Stimulated activated naive CD4-positive, alpha-beta T cell (primary cell): ENCODE data around the gene ARHGAP22.

Experiments
- DNase-seq, 6 experiments: peaks; one replicate each; lab custom pipeline; 2025; lab: John Stamatoyannopoulos, UW

ARHGAP22 gene

GRCh38 chr10:48607356-48608278, 2.7 kb upstream of the ARHGAP22 start:
- DNase-seq: no peak

GRCh38 chr10:48606530-48607355, 1.9 kb upstream of the ARHGAP22 start:
- DNase-seq: no peak

DNA sequence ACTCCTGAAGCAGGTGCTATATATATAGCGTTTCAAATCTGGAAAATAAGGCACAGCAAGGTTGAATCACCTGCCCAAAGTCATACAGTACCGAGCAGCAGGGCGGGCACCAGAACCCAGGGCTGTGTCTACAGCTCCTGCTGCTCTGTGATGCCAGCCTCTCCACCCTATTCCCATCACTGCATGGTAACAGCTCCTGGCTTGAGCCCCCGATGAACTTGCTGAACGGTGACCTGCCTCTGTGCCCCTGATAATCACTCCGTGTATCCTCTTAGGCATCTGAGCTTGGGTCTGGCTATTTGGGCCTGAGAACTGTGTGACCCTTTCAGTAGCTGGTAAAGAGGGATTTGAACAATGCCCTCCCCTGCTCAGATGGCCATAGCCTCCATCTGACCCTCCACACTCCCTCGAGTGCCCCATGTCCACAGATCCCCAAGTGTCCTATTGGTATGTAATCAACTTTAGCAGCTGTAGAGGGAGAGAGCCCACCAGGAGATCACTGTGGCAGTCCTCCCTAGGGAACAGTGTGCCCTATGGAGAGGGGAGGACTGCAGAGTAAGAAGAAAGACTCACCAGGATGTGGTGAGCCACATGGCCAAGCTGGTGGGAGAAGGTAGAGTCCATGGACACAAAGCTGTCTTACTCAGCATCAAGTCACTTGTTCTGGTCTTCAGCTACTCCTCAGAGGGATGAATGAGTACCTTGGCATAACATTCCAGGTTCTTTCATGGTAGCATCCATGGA, 1.1 kb upstream of the ARHGAP22 start:
- no peak for DNase-seq

GRCh38 chr10:48604039-48604990, 558 bp downstream of the ARHGAP22 start:
- no peak for DNase-seq

GRCh38 chr10:48603421-48604038, 1.3 kb downstream of the ARHGAP22 start:
- DNase-seq: no peak

DNA sequence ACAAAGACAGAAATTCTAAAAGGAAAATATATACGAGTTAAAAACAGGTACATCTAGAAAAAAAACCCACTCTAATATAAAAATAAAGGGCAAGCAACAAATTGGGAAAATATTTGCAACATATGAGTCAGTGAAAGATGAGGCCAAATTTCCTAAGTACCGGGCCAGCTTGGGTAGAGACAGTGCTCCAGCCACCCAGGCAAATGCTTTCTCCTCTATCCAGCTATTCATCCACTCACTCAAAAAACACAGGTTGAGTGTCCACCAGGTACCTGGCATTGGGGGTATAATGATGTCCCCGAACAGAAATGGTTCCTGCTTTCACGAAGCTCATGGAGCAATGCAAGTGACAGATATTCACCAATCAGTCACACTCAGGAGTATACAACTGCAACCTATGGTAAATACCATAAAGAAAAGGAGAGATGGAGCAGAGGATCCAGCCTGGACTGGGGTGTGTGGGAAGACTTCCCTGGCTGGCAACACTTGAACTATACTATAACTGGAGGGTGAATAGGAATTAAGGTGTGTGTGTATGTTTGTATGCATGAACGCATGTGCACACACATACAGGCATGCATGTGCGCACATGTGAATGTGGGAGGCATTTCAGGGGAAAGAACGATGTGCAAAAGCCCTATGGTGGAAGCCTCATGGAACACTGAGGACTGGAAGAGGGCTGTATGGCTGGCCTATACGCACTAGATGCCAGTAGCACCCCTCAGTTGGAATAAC, 2.3 kb downstream of the ARHGAP22 start:
- DNase-seq: no peak

DNA sequence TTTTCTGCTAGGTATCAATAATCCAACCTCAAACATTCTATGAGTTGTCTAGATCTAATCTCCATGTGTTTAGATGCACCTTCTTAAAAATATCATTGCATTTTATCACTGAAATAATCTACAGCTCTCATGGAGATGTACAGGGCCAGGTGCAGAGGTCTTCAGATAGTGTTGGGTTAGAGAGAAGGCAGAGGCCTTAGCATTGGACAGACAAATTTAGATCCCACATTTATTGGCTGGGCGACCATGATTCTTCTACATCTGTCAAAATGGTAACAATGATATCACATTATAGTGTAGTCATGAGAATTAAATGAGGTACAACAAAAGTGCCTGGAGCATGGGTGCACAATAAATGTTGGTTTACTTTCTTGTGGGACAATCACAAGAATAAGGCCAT, 3.1 kb downstream of the ARHGAP22 start:
- no peak for DNase-seq

DNA sequence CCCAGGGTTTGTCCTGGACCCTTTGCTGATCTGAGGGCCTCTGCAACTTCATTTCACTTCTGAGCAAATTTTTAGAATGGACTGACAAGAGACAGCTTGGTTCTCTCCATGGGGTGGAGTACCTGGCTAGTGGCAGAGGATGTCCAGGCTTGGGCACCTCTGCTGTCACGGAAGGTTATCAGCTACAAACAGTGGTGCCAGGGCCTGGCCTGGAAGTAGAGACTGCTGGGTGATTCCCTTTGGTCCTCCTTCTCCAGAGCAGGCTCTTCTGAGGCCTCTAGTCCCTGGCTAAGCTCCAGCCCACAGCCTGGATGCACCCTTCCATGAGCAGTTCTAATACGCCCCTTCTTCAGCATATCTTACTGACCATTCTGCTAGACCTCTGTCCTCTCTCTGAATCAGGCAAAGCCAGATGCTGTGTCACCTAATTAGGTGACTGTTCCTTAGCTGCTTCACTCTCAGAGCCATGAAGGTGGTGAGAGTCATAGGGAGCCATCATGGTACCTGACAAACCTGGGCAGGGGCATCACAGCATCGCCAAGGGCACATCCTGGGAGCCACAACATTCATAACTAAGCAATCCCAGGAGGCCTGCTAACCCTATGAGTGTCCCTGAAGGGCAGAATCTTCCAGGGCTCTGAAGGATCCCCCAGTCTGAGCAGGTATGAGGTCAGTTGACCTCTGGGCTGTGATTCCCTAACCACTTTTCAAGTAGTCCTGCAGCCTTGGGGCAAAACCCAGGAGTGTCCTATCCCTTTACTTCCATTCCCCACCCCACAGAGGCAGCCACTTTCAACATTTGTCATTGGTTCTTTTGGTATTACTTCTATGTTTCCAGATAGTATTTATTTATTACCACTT, 4.0 kb downstream of the ARHGAP22 start:
- DNase-seq: no peak

- DNase-seq: no peak
Measured at GRCh38 chr10:48599830-48600134, 5.1 kb downstream of the ARHGAP22 start.

DNA sequence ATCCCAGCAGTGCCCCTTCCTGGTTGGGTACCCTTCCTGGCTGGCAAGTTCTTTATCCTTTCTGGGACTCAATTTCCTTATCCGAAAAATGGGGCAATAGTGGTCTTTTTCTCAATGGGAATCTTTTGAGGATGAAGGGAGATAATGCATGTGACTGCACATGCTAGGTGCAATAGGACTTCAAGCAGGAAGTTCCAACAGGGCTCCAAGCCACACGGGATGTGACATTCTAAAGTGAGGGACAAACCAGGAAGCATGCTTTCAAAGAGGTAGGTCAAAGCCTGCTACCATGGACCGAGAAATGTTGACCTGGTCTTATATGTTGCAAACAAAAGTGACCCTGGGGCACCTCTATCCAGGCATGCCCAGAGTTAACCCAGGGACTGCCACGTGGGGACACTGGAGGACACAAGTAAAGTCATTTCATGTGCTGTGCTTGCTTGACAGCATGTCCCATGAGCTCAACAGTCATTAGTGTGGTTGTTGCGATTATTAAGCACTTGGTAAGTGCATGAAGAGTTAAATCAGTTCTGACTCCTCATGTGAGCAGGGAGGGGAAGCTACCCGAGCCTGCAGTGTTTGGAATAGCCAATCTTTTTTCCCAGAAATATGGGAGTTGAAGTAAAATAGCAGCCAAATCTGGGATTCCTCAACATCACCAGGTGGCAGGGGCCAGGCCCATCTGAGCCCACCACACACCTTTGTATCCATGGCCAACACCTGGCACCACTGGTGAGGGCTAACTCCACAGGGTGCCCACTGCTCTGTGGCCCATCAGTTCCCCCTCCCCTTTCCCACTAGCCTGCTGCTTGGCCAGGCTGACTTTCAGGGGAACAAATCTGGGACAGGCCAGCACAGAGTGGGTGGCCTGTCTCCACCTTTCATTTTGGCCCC, 5.7 kb downstream of the ARHGAP22 start:
- no peak for DNase-seq

DNA sequence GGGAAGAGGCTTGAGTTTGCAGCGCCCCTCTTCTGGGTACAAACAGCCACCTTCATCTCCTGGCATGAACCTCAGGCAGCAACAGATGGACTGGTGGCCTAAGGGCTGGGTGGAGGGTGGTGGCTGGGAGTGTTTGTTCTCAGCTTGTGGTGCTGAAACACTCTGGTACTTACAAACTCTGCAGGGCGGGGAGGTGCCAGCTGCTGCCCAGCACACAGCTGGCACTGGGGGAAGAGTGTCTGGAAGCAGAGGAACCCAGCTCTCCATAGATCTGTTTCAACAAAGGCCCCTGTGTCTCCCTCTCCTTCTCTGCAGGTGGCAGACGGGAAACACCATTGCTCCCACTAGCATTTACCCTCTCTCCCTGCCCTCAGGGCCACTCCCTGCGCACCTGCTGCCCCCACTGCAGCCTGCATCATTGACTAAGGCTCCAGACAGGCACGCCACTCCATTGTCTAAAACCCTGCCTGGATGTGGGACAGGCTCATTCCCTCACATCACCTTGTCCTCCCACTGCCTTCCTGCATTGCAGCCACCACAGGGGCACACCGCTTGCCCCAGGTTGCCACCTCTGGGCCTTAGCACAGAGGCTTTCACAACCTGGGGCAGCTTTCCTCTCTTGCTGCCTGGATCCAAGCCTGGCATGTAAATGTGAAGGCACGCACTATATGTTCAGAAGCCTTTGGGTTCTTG, 6.5 kb downstream of the ARHGAP22 start:
- no peak for DNase-seq

DNA sequence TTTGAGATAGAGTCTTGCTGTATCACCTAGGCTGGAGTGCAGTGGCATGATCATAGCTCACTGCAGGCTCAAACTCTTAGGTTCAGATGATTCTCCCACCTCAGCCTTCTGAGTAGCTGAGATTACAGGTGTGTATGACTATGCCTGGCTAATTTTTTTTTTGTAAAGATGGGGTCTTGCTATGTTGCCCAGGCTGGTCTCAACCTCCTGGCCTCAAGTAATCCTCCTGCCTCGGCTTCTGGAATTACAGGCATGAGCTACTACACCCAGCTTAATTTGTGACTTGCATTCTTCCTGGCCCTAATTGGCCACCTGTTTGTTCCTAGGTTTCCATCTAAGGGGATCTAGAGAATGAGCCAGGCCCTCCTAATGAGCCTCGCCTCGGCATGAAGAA, 9.3 kb downstream of the ARHGAP22 start:
- no peak for DNase-seq

- no peak for DNase-seq
Measured at GRCh38 chr10:48594803-48595538, 9.9 kb downstream of the ARHGAP22 start.

DNA sequence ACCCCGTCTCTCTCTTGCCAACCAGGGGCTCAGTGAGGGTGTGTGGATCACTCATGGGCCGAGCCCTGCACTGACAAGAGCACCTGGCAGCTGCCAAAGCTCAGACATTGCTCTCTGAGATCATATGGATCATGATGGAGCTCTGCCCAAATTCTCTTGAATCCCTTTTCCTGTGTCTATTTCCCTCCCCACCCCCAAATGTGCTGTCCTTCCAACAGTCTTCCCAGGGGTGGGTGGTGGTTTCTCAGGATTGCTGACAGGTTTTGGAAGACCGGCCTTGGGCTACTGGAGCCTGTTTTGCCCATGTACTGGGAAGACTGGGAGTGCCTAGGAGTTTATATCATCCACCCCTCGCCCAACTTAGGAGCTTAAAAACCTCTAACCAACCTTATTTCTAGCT, 10.5 kb downstream of the ARHGAP22 start:
- DNase-seq: no peak

DNA sequence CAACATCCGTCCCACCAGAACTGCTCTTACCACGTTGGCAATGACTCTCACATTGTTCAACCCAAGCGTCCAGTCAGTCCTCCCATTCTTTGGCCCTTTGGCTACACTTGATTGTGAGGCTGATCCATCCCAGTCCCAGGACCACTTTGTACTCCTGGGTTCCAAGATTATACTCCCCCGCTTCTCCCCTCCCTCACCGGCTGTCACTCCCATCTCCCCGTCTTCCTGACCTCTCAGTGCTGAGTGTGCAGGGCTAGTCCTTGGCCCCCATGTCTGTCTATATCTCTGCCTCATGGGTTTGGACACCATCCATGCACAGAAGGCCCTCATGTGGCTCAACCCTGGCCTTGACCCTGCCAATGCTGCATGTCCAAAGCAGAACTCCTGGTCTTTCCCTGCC, 12.5 kb downstream of the ARHGAP22 start:
- DNase-seq: no peak

GRCh38 chr10:48590945-48591344, 13.9 kb downstream of the ARHGAP22 start:
- no peak for DNase-seq

- DNase-seq: no peak
Measured at GRCh38 chr10:48589266-48589665, 15.6 kb downstream of the ARHGAP22 start.
